ENCODE data around the gene BTG3. TPM values are rescaled to one million over a fixed set of nuclear protein-coding genes. Genes with fewer than 3 reads are reported as not detected.
A peak's percentile ranks its signal among the peaks of the same experiment; 100 is the strongest.

The BTG3 gene
- total RNA-seq, result 26.9 and 31.1 TPM in 2 replicates

GRCh38 chr21:17612565-17613241 lies at the start of gene BTG3:
Gene BTG3 (minus strand): TSS chr21:17612901. CDS start chr21:17609144, 3,757 bp downstream.
- DNase-seq (ENCODE audit: low read depth), result no peak

- no peak for DNase-seq (ENCODE audit: low read depth)
These were observed 48.2 kb upstream of the BTG3 start for GRCh38 chr21:17660862-17661261.

GRCh38 chr21:17660452-17660851 lies 47.8 kb upstream of the BTG3 start:
- peak; percentile 27 for DNase-seq (ENCODE audit: low read depth)

- DNase-seq (ENCODE audit: low read depth), result no peak
These were observed 46.2 kb upstream of the BTG3 start for GRCh38 chr21:17658931-17659330.

GRCh38 chr21:17651526-17651925 lies 38.8 kb upstream of the BTG3 start:
- DNase-seq (ENCODE audit: low read depth), result no peak

GRCh38 chr21:17650292-17650691 lies 37.6 kb upstream of the BTG3 start:
- DNase-seq (ENCODE audit: low read depth), result no peak

GRCh38 chr21:17646790-17647189 lies 34.1 kb upstream of the BTG3 start:
- DNase-seq (ENCODE audit: low read depth), result no peak

GRCh38 chr21:17644186-17644585 lies 31.5 kb upstream of the BTG3 start:
- no peak for DNase-seq (ENCODE audit: low read depth)

- DNase-seq (ENCODE audit: low read depth), result no peak
These were observed 28.1 kb upstream of the BTG3 start for GRCh38 chr21:17640821-17641220.

GRCh38 chr21:17636711-17637110 lies 24.0 kb upstream of the BTG3 start:
- DNase-seq (ENCODE audit: low read depth), result no peak

GRCh38 chr21:17631195-17631594 lies 18.5 kb upstream of the BTG3 start:
- peak; percentile 8 for DNase-seq (ENCODE audit: low read depth)

- DNase-seq (ENCODE audit: low read depth), result no peak
These were observed 9.3 kb upstream of the BTG3 start for GRCh38 chr21:17622018-17622417.

- DNase-seq (ENCODE audit: low read depth), result no peak
These were observed 4.1 kb upstream of the BTG3 start for GRCh38 chr21:17616831-17617230.

- no peak for DNase-seq (ENCODE audit: low read depth)
These were observed 558 bp upstream of the BTG3 start for GRCh38 chr21:17613242-17613676.

- DNase-seq (ENCODE audit: low read depth), result peak; percentile 57
These were observed 607 bp downstream of the BTG3 start for GRCh38 chr21:17612023-17612564.

- peak; percentile 83 for DNase-seq (ENCODE audit: low read depth)
These were observed 1.2 kb downstream of the BTG3 start for GRCh38 chr21:17611414-17612022.

GRCh38 chr21:17610911-17611310 lies 1.8 kb downstream of the BTG3 start:
- DNase-seq (ENCODE audit: low read depth), result no peak

GRCh38 chr21:17609681-17610080 lies 3.0 kb downstream of the BTG3 start:
- DNase-seq (ENCODE audit: low read depth), result no peak

- no peak for DNase-seq (ENCODE audit: low read depth)
These were observed 5.0 kb downstream of the BTG3 start for GRCh38 chr21:17607684-17608083.

GRCh38 chr21:17602874-17603273 lies 9.8 kb downstream of the BTG3 start:
- peak; percentile 13 for DNase-seq (ENCODE audit: low read depth)

- no peak for DNase-seq (ENCODE audit: low read depth)
These were observed 14.3 kb downstream of the BTG3 start for GRCh38 chr21:17598437-17598836.

GRCh38 chr21:17597680-17598079 lies 15.0 kb downstream of the BTG3 start:
- no peak for DNase-seq (ENCODE audit: low read depth)

GRCh38 chr21:17590430-17590829 lies 22.3 kb downstream of the BTG3 start:
- no peak for DNase-seq (ENCODE audit: low read depth)

All from renal cortical epithelial cell (primary cell).